Measurements from ENCODE around the gene SLC9A7.

DNA sequence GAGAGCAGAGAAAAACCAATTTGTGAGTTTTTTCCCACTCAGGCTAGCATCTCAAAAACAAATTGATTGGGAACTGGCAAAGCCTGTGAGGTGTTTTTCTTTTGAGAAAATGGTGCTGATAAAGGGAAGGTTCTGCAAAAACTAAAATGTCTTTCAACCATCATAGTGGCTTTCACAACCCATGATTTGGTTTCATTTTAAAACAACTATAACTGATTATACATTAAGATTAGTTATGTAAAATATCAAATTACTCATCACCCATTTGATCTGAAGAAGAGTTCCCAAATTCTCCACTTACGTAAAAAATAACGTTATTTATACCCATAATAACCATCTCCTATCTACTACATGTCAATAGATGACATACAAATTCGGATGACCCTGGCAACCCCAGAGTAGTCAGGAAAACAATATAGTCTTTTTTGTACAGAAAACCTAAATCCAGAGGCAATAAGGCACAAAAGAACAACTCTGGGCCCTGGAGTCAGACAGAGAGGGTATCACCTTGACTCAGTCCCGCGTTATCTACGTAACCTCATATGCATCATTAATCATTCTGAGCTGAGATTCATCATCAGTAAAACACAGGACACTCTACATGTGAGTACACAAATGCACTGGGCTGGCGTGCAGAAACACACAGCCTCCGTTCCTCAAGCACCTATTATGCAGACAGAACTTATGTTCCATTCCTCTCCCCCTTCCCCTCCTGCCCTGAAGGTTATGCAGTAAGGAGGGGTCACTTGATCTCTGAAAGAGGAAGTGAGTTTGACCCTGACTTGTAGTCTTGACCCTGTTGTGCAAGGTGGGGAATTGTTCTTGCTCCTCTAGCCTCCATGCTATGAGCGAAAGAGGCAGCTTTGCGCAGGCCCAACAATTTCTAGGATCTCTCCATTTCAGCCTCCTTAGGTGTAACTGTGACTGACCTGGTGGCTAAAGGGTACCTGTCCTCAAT is 82.2 kb downstream of the SLC9A7 start:
- TF ChIP-seq EZH2phosphoT487 (IDR thresholded peaks at IDR 0.05; ENCODE audit: insufficient read depth, low read depth) (no peak), EZH2 (IDR thresholded peaks at IDR 0.05; ENCODE audit: insufficient read depth, poor library complexity, severe bottlenecking) (no peak)
